Measurements from ENCODE around the gene TCF15.
"Not testable (repeated sequence)": the region's sequence is repeated elsewhere in the genome, so short reads cannot be mapped to it uniquely, and the experiment has no call there.

Gene TCF15

GRCh38 chr20:646868-647233, 36.7 kb upstream of the TCF15 start:
- no peak for DNase-seq (ENCODE audit: low read depth)
- no peak overlapping the region for H3K4me3 ChIP-seq (ENCODE audit: low read length)
- TF ChIP-seq CTCF (conservative IDR thresholded peaks at IDR 0.05; ENCODE audit: low read depth, low read length), result no peak

- H3K4me3 ChIP-seq (ENCODE audit: low read length), result no peak overlapping the region
- DNase-seq (ENCODE audit: low read depth), result no peak
- TF ChIP-seq CTCF (conservative IDR thresholded peaks at IDR 0.05; ENCODE audit: low read depth, low read length), result no peak
These were observed 36.2 kb upstream of the TCF15 start for GRCh38 chr20:646107-646867.

GRCh38 chr20:645318-646106, 35.4 kb upstream of the TCF15 start:
- peak; percentile 97 for TF ChIP-seq CTCF (conservative IDR thresholded peaks at IDR 0.05; ENCODE audit: low read depth, low read length)

DNA sequence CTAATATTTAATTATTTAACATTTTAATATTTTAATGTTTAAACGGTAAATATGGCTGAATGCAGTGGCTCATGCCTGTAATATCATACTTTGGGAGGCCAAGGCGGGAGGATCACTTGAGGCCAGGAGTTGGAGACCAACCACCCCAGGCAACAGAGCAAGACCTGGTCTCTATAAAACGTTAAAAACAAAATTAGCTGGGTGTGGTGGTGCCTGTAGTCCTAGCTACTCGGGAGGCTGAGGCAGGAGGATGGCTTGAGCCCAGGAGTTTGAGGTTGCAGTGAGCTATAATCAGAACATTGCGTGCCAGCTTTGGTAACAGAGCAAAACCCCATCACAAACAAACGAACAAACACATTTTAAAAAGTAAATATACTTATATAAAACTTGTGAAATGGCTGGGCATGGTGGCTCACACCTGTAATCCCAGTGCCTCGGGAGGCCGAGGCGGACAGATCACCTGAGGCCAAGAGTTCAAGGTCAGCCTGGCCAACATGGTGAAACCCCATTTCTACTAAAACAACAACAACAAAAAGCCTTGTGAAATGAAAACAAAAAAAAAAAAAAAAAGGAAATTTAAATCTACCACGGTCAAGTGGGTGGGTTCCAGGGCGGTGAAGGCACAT, 34.7 kb upstream of the TCF15 start:
- H3K4me3 ChIP-seq (ENCODE audit: low read length), result no peak overlapping the region
- TF ChIP-seq CTCF (conservative IDR thresholded peaks at IDR 0.05; ENCODE audit: low read depth, low read length), result no peak
- DNase-seq (ENCODE audit: low read depth), result no peak

More at GRCh38 chr20:645318-646106, 35.4 kb upstream of the TCF15 start:
- DNase-seq (ENCODE audit: low read depth), result no peak
- no peak overlapping the region for H3K4me3 ChIP-seq (ENCODE audit: low read length)

- no peak for DNase-seq (ENCODE audit: low read depth)
- no peak for TF ChIP-seq CTCF (conservative IDR thresholded peaks at IDR 0.05; ENCODE audit: low read depth, low read length)
- peak overlapping the region; percentile 15 for H3K4me3 ChIP-seq (ENCODE audit: low read length)
These were observed 32.5 kb upstream of the TCF15 start for GRCh38 chr20:642398-643174.

DNA sequence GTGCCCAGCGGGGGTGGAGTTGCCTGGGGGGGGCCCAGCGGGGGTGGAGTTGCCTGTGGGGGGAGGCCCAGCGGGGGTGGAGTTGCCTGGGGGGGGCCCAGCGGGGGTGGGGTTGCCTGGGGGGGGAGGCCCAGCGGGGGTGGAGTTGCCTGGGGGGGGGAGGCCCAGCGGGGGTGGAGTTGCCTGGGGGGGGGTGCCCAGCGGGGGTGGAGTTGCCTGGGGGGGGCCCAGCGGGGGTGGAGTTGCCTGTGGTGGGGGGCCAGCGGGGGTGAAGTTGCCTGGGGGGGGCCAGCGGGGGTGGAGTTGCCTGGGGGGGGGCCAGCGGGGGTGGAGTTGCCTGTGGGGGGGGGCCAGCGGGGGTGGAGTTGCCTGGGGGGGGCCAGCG, 31.9 kb upstream of the TCF15 start:
- DNase-seq (ENCODE audit: low read depth); H3K4me3 ChIP-seq (ENCODE audit: low read length): not testable (repeated sequence)

DNA sequence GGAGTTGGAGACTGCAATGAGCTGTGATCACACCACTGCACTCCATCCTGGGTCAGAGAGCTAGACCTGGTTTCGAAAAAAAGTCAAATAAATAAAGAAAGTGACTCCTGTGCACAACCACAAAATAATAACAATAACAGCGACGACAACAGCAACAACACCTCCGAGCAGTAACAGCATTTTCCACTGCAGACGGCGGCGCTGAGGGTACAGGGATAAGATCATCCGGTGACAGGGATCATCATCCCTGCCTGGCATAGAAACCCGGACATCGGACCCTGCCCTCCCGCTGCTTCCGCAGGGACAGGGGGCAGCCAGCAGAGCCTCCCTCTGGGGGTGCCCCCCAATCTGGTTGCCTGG, 31.4 kb upstream of the TCF15 start:
- DNase-seq (ENCODE audit: low read depth), result no peak
- TF ChIP-seq CTCF (conservative IDR thresholded peaks at IDR 0.05; ENCODE audit: low read depth, low read length), result no peak
- no peak overlapping the region for H3K4me3 ChIP-seq (ENCODE audit: low read length)
